Measurements from ENCODE around the gene TUBA1C.
"Not testable (repeated sequence)": the region's sequence is repeated elsewhere in the genome, so short reads cannot be mapped to it uniquely, and the experiment has no call there.

TUBA1C gene

DNA sequence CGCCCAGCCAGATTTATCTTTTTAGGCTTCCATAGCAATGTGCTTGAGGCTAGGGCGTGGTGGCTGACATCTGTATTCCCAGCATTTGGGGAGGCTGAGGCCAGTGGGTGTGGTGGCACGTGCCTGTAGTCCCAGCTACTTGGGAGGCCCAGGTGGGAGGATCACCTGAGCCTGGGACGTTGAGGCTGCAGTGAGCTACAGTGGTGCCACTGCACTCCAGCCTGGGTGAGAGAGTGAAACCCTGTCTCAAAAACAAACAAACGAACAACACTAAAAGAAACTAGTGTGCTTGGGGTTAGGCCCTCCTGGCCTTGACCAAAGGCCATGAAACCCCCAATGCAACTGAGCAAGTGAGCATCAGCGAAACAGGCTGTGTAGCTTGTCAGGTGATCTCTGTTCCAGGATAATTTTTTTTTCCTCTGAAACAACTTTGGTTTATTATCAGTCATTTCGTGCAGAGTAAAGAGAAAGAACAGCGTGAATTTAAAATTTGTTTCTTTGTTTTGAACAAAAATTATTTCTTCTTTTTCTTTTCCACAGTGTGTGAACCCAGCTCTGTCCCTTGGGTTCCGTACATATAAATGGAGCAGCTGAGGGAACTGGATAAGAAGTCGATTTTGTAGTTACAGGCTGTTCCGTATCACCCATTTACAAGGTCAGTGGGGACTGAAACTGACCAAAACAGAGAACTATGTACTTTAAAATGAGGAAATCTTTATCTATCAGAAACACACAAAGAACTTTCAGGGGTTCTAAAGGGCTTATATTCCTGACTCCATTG, 8.8 kb upstream of the TUBA1C start:
- H3K4me3 ChIP-seq (ENCODE audit: low read depth, low read length), result no peak overlapping the region
- TF ChIP-seq, protein P1, sequence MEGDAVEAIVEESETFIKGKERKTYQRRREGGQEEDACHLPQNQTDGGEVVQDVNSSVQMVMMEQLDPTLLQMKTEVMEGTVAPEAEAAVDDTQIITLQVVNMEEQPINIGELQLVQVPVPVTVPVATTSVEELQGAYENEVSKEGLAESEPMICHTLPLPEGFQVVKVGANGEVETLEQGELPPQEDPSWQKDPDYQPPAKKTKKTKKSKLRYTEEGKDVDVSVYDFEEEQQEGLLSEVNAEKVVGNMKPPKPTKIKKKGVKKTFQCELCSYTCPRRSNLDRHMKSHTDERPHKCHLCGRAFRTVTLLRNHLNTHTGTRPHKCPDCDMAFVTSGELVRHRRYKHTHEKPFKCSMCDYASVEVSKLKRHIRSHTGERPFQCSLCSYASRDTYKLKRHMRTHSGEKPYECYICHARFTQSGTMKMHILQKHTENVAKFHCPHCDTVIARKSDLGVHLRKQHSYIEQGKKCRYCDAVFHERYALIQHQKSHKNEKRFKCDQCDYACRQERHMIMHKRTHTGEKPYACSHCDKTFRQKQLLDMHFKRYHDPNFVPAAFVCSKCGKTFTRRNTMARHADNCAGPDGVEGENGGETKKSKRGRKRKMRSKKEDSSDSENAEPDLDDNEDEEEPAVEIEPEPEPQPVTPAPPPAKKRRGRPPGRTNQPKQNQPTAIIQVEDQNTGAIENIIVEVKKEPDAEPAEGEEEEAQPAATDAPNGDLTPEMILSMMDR (IDR thresholded peaks at IDR 0.05; ENCODE audit: borderline replicate concordance, insufficient read depth, low read depth, low read length), result no peak

DNA sequence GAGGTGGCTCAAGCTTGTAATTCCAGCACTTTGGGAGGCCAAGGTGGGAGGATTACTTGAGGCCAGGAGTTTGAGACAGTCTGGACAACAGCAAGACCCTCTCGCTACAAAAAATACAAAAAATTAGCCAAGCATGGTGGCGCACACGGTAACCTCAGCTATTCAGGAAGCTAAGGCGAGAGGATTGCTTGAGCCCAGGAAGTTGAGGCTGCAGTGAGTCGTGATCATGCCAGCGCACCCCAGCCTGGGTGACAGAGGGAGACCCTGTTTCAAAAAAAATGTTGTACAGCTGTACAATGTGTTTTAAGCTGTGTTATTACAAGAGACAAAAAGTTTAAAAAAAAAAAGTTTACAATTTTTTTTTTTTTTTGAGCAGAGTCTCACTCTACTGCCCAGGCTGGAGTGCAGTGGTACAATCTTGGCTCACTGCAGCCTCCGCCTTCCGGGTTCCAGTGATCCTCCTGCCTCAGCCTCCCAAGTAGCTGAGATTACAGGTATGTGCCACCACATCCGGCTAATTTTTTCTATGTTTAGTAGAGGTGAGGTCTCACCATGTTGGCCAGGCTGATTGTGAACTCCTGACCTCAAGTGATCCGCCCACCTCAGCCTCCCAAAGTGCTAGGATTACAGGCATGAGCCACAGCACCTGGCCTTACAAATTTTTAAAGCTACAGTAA, 7.2 kb upstream of the TUBA1C start:
- H3K4me3 ChIP-seq (ENCODE audit: low read depth, low read length), result not testable (repeated sequence)

- H3K4me3 ChIP-seq (ENCODE audit: low read depth, low read length), result no peak overlapping the region
- TF ChIP-seq, protein P1 (IDR thresholded peaks at IDR 0.05; ENCODE audit: borderline replicate concordance, insufficient read depth, low read depth, low read length), result no peak
These were observed 5.4 kb upstream of the TUBA1C start for GRCh38 chr12:49259452-49259851.

DNA sequence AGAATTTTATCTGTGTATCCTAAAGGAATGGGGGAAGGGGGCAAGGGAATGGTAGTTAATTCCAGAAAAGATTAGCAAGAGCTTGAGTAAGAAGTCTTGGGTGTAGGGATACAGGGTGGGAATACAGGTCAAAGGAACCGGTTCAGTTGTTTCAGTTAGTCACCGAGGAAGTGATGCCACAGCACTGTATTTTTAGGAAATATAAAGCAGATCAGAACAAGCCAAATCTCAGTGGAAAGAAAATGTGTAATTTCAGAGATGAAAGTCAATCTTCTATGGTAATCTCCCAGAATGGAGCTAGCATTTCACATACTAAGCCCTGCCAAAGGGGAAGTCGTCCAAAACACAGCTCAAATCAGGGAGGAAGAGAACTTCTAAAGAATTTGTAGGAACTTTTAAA, 4.7 kb upstream of the TUBA1C start:
- no peak overlapping the region for H3K4me3 ChIP-seq (ENCODE audit: low read depth, low read length)
- TF ChIP-seq, protein P1 (IDR thresholded peaks at IDR 0.05; ENCODE audit: borderline replicate concordance, insufficient read depth, low read depth, low read length), result no peak

DNA sequence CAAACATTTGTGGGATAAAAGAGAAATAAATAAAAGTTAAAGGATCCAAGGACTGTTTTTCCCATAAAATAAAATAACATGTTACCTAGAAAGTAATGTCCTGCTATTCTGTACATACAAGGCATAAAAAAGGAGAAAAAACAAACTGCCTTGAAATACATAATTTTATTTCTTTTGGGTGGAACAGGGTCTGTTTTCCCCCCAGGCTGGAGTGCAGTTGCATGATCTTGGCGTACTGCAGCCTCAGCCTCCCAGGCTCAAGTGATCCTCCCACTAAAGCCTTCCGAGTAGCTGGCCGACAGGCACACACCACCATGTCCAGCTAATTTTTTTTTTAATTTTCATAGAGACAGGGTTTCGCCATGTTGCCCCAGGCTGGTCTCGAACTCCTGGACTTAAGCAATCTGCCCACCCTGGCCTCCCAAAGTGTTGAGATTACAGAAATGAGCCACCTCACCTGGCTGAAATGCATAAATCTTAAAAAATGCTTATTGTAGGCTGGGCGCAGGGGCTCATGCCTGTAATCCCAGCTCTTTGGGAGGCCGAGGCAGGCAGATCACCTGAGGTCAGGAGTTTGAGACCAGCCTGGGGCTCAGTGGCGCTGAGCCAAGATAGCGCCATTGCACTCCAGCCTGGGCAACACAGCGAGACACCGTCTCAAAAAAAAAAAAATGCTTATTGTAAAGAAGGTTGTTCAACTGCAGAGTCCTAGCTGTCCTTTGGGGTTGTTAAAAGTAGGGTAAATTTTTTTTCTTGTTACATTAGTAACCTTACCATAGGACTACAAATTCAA, 4.1 kb upstream of the TUBA1C start:
- TF ChIP-seq, protein P1 (IDR thresholded peaks at IDR 0.05; ENCODE audit: borderline replicate concordance, insufficient read depth, low read depth, low read length), result no peak

DNA sequence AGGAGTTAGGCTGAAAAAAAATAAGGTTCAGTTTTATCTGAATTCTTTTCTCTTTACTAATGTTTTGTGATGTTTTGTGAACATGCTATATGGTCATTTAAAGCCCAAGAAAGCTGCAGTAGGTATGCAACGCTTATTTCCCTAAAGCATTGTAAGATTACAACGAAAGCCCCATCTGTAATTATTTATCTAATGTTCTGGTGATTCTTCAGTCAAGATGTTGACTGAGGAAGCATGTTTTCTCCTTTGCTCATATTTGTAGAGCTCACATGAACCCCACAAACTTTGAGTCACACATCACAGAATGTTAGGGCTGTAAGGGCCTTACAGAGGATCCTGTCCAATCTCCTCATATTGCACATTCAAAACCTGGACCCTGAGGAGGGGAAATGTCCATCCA, 3.2 kb upstream of the TUBA1C start:
- TF ChIP-seq, protein P1 (IDR thresholded peaks at IDR 0.05; ENCODE audit: borderline replicate concordance, insufficient read depth, low read depth, low read length), result no peak
- no peak overlapping the region for H3K4me3 ChIP-seq (ENCODE audit: low read depth, low read length)

More for the DNA sequence above, 4.1 kb upstream of the TUBA1C start:
- H3K4me3 ChIP-seq (ENCODE audit: low read depth, low read length), result no peak overlapping the region

- TF ChIP-seq, protein P1 (IDR thresholded peaks at IDR 0.05; ENCODE audit: borderline replicate concordance, insufficient read depth, low read depth, low read length), result no peak
- H3K4me3 ChIP-seq (ENCODE audit: low read depth, low read length), result no peak overlapping the region
These were observed 1.5 kb upstream of the TUBA1C start for GRCh38 chr12:49263400-49263763.
